Duodenal mucosa (tissue), 2 donors: Measurements from ENCODE around the gene FMO1.
A peak's percentile ranks its signal among the peaks of the same experiment; 100 is the strongest.
"Not testable (repeated sequence)": the region's sequence is repeated elsewhere in the genome, so short reads cannot be mapped to it uniquely, and the experiment has no call there.

Source experiments
- H3K27ac ChIP-seq: one replicate; pipeline ENCODE4 v1.7.0; 2013; ENCODE audit warnings: low read depth, low read length
- H3K27me3 ChIP-seq, 2 donors: one replicate each; pipeline ENCODE4 v1.7.0; 2013; ENCODE audit warnings: low read length in 2 of 2, control low read depth in 1 of 2; ENCODE audit not compliant: insufficient read depth in 2 of 2, control insufficient read depth in 1 of 2
- H3K36me3 ChIP-seq, 2 donors: one replicate each; pipeline ENCODE4 v1.7.0; 2013; ENCODE audit warnings: low read length in 2 of 2, control low read depth in 1 of 2; ENCODE audit not compliant: insufficient read depth in 2 of 2, control insufficient read depth in 1 of 2
- H3K4me1 ChIP-seq, 2 donors: one replicate each; pipeline ENCODE4 v1.7.0; 2013; ENCODE audit warnings: low read length in 2 of 2, control low read depth in 1 of 2; ENCODE audit not compliant: insufficient read depth in 2 of 2, control insufficient read depth in 1 of 2
- H3K4me3 ChIP-seq, 2 donors: one replicate each; pipeline ENCODE4 v1.7.0; 2013; ENCODE audit warnings: low read length in 2 of 2, low read depth in 1 of 2
- H3K9ac ChIP-seq, 2 donors: one replicate each; pipeline ENCODE4 v1.7.0; 2013; ENCODE audit warnings: low read length in 2 of 2, low read depth in 1 of 2
- H3K9me3 ChIP-seq, 2 donors: one replicate each; pipeline ENCODE4 v1.7.0; 2013; ENCODE audit warnings: low read length in 2 of 2, control low read depth in 1 of 2; ENCODE audit not compliant: control insufficient read depth in 1 of 2

FMO1 gene

DNA sequence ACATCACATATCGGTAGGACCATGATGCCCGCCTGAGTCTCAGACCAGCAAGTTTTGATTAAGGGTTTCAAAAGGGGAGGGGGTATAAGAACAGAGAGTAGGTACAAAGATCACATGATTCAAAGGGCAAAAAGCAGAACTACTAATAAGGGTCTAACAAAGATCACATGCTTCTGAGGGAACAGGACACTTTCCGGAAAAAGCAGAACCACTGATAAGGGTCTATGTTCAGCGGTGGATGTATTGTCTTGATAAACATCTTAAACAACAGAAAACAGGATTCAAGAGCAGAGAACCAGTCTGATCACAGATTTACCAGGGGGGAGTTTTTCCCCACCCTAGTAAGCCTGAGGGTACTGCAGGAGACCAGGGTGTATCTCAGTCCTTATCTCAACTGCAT is 12.1 kb upstream of the FMO1 start:
- H3K4me1 ChIP-seq, H3K27ac ChIP-seq, H3K9me3 ChIP-seq, H3K9ac ChIP-seq, H3K27me3 ChIP-seq, H3K4me3 ChIP-seq, H3K36me3 ChIP-seq: not testable (repeated sequence)

DNA sequence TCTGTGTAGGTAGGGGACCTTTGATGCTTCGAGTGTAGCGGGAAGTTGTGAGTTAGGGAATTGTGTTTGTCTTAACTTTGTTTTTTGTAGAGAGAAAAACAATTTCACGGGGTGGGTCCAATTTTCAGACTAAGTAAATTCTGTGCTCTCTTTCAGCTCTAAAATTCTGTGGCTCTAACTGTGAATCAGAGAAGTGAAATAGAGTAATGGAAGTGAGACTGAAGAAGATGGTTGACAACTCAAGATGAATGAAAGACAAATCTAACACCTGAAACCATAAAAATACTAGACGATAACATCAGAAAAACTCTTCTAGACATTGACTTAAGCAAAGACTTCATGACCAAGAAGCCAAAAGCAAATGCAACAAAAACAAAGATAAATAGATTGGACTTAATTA is 4.4 kb upstream of the FMO1 start:
- H3K9ac ChIP-seq = no peak overlapping the region

DNA sequence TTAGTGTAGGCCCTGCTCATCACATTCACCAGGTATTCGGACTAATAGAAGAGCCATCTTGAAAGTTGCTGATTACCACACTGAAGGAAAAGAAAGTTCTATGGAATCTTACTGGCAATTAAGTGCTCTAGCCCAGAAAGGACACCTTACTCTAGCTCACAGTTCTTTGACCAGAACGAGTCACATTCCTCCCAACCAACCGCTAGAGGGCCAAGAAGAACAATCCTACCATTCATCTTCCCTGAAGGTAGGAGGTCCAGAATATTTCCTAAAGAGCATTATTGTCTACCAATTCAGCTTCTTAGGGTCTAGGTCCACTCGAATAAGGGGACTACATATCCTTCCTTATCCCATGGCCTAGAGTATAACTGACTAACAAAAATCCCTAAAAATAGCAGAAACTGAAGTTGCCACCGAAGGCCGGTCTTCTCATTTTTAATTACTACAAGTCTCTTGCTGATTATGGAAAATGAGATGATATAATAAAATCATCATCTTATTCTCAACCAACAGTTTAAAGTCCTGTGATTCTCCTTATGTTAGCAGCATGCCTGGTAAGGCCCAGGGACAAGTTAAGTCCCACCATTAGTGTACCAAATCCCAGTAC is 2.7 kb upstream of the FMO1 start:
- H3K27ac ChIP-seq = no peak overlapping the region
- no peaks in the 10 kb centered on the region for H3K9me3 ChIP-seq
- H3K4me1 ChIP-seq = no peaks in the 10 kb centered on the region
- H3K27me3 ChIP-seq = no peaks in the 10 kb centered on the region
- H3K9ac ChIP-seq = no peak overlapping the region
- no peak overlapping the region for H3K4me3 ChIP-seq
- H3K36me3 ChIP-seq = no peaks in the 10 kb centered on the region

More for the DNA sequence above, 4.4 kb upstream of the FMO1 start:
- H3K4me3 ChIP-seq = no peak overlapping the region
- no peaks in the 10 kb centered on the region for H3K27me3 ChIP-seq
- H3K27ac ChIP-seq = no peak overlapping the region
- H3K9me3 ChIP-seq = no peaks in the 10 kb centered on the region
- no peaks in the 10 kb centered on the region for H3K36me3 ChIP-seq
- H3K4me1 ChIP-seq = no peaks in the 10 kb centered on the region

DNA sequence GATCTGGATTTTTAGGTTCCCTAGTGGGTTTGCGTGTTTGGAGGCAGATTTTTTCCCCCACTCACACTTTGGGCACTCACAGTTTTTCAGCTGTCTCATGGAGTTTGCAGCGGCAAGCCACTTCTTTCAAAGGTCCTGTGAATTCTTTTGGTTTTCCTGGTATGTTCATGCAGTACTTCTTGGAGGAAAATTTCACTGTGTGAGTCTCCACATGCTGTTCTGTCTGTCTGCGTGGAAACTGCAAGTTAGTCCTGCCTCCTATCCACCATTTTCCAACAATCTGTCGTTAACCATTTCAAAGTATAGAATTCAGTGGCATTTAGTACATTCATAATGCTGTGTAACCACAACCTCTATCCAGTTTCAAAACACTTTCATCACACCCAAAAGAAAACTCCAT is 793 bp upstream of the FMO1 start:
- H3K27me3 ChIP-seq = no peaks in the 10 kb centered on the region
- H3K36me3 ChIP-seq = no peaks in the 10 kb centered on the region
- peaks cover 4 to 5% of the 10 kb centered on the region in 2 donors for H3K4me1 ChIP-seq
- H3K27ac ChIP-seq = no peak overlapping the region
- H3K9ac ChIP-seq = no peak overlapping the region
- H3K4me3 ChIP-seq = no peak overlapping the region
- no peaks in the 10 kb centered on the region for H3K9me3 ChIP-seq

DNA sequence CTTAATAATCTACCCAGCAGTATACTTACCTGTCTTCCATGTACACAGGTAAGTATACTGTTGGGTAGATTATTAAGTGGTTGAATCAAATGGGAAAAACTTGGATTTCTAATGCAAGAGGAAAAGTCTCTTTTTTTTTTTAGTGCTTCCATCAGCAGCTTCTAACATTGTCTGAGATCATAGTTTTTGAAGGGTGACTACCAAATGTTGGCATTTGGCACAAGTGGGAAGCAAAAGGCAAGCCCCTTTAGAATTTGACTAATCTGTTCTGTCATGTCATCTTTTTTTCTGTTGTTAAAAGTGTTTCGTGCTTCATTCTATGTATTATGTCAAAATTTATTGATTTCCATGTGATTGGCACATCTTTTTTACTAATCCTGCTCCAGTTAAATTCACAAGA is 547 bp downstream of the FMO1 start:
- Histone ChIP-seq H3K9me3 (no peaks in the 10 kb centered on the region), H3K4me3 (no peak overlapping the region), H3K9ac (no peak overlapping the region), H3K27me3 (no peaks in the 10 kb centered on the region), H3K27ac (no peak overlapping the region), H3K36me3 (no peaks in the 10 kb centered on the region), H3K4me1 (peaks cover 5 to 12% of the 10 kb centered on the region in 2 donors)

DNA sequence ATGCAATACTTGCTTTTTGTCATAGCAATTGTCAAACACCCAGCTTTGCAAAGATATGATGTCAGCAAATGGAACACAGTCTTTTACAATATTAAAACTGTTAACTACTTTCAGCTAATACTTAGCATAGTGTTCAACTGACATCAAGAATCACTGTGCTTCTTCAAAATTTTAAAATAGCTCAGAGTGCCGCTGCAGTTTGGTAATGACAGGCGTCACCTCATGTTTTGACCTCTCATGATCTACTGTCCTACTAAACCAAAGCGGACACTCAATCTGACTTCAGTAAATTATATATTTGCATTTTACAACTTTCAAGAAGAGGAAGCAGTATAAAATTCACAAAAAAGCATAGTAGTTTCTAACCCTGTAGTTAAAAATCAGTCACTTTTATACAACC is 2.0 kb downstream of the FMO1 start:
- Histone ChIP-seq H3K27me3 (no peaks in the 10 kb centered on the region), H3K9ac (no peak overlapping the region), H3K4me1 (peaks cover 17 to 25% of the 10 kb centered on the region in 2 donors), H3K4me3 (no peak overlapping the region), H3K36me3 (no peaks in the 10 kb centered on the region), H3K27ac (no peak overlapping the region), H3K9me3 (no peaks in the 10 kb centered on the region)

DNA sequence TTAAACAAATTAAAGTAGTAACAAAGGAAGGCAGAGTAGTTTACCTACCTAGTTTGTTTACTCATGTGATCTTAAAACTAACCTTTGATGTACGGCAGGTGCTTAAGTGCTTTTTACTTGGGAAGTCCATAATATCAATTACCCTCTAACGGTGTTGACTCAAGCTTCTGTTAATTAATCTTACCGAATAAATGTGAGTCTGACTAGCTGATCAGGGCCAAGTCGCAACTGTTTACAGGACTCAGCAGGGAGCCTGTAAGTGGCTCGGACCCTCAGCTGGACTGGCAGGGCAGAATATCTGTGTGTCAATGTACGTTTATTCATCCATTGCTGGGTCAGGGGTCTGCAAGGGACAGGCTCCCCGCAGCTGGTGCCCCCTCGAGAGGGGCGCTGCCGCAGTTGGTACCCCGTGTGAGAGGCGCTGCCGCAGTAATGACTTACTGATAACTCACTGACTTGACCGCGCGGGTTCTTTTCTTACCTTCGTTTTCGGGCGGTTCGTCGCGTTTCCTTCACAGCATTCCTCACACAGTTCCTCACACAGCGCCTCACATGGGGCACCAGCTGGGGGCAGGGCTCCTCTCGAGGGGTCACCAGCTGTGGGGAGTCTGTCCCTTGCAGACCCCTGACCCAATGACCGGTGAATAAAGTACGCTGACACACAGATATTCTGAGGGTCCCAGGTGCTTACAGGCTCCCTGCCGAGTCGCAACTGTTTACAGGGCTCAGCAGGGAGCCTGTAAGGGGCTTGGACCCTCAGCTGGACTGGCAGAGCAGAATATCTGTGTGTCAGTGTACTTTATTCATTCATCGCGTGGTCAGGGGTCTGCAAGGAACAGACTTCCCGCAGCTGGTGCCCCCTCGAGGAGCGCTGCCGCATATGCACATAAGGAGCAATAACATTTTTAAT is 3.0 kb downstream of the FMO1 start:
- Histone ChIP-seq H3K9ac (peak overlapping the region; percentile 66 to 71), H3K4me3 (peak overlapping the region; percentile 81 to 88), H3K9me3 (no peaks in the 10 kb centered on the region), H3K4me1 (peaks cover 20 to 30% of the 10 kb centered on the region in 2 donors), H3K36me3 (no peaks in the 10 kb centered on the region), H3K27me3 (no peaks in the 10 kb centered on the region), H3K27ac (peak overlapping the region; percentile 25)

DNA sequence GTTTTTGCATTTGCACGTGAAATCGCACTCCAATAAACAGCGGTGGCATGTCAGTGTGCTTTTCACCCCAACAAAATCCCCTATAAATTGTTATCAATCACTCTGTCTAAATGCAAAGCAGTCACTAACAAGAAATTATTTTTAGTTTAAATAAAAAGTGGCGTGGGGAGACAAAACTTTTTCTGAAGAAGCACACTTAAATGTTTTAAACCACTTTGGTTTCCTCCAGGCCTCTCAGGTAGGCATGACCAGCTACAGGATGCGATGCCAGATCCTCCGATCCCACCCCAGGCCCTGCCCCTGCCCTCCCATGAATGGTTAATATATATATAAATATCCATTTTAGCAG is 3.6 kb downstream of the FMO1 start:
- H3K9ac ChIP-seq = peak overlapping the region in 1 of 2 donors; percentile 71
- peaks cover 24 to 36% of the 10 kb centered on the region in 2 donors for H3K4me1 ChIP-seq
- no peak overlapping the region for H3K27ac ChIP-seq
- no peaks in the 10 kb centered on the region for H3K36me3 ChIP-seq
- no peaks in the 10 kb centered on the region for H3K27me3 ChIP-seq
- H3K9me3 ChIP-seq = no peaks in the 10 kb centered on the region
- peak overlapping the region; percentile 81 to 88 for H3K4me3 ChIP-seq

DNA sequence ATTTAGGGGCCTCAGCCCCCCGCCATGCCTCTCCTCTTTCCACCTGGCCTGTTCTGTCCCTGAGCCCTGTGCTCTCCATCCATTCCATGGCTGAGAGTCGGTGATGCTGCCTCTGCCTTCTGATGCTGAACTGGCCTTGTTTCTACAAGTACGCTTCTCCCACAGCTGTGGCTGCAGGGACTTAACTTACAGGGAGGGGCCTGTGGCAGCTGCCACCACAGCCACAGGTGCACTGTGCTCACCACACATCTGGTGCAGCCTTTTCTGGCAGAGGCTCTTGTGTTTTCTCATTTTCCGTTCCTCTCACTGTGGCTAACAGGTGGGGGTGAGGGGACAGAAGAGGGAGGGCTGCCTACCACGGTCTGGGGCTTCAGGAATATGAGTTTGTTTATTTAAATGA is 4.2 kb downstream of the FMO1 start:
- H3K4me1 ChIP-seq = peaks cover 30 to 42% of the 10 kb centered on the region in 2 donors
- no peak overlapping the region for H3K4me3 ChIP-seq
- no peaks in the 10 kb centered on the region for H3K9me3 ChIP-seq
- H3K9ac ChIP-seq = no peak overlapping the region
- no peaks in the 10 kb centered on the region for H3K27me3 ChIP-seq
- no peaks in the 10 kb centered on the region for H3K36me3 ChIP-seq
- H3K27ac ChIP-seq = no peak overlapping the region

DNA sequence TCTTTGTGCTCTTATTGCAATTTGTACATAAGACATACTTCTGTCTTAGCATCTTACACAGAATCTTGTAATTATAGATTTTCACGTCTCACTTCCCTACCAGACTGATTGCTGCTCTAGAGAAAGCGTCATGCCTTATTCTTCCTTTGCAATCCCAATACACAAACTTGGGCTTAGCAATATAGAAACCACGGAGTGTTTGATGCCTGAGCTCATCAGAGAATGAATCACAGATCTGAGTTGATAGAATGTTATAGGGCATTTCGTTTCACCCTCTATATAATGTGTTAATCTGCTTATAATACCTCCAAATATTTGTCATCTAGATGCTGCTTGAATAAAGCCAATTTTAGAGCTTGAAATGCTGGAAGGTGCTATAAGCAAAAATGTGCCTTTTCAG is 6.6 kb downstream of the FMO1 start:
- H3K9me3 ChIP-seq = no peaks in the 10 kb centered on the region
- H3K36me3 ChIP-seq = no peaks in the 10 kb centered on the region
- peaks cover 35 to 48% of the 10 kb centered on the region in 2 donors for H3K4me1 ChIP-seq
- H3K4me3 ChIP-seq = no peak overlapping the region
- no peak overlapping the region for H3K9ac ChIP-seq
- H3K27me3 ChIP-seq = no peaks in the 10 kb centered on the region
- no peak overlapping the region for H3K27ac ChIP-seq
